GM13977 (cell line): ENCODE data around the gene SH3GL2.

Source experiments
- DNase-seq: peaks from one replicate; pipeline ENCODE4 v3.0.0; 2012; ENCODE audit warnings: low spot score
- CTCF ChIP-seq: IDR thresholded peaks from 2 replicates; pipeline ENCODE4 v1.5.1; 2012; ENCODE audit warnings: mild to moderate bottlenecking, control low read depth; ENCODE audit not compliant: insufficient read depth; ENCODE audit errors: extremely low read depth, missing control alignments
- in situ Hi-C: fragments of 300-500 bp; cut with MboI; formaldehyde crosslinking; loops from one replicate; pipeline ENCODE4 v1.12.0; 2022; ENCODE audit warnings: low sequenced_read_pairs, low pct_unique_long_range_greater_than_20kb, mixed read lengths, inconsistent platforms; ENCODE audit not compliant: unreplicated experiment

Gene SH3GL2

GRCh38 chr9:17614250-17614649 is 35.4 kb downstream of the SH3GL2 start:
- DNase-seq = no peak
- in situ Hi-C loops = no loop called here
- TF ChIP-seq CTCF = no peak

GRCh38 chr9:17614903-17615302 is 36.0 kb downstream of the SH3GL2 start:
- no peak for DNase-seq
- no peak for TF ChIP-seq CTCF
- in situ Hi-C loops = no loop called here

GRCh38 chr9:17622141-17622540 is 43.3 kb downstream of the SH3GL2 start:
- no peak for TF ChIP-seq CTCF
- in situ Hi-C loops = no loop called here
- no peak for DNase-seq

- TF ChIP-seq CTCF = no peak
- in situ Hi-C loops = no loop called here
- DNase-seq = no peak
Measured at GRCh38 chr9:17622749-17623148, 43.9 kb downstream of the SH3GL2 start.

- no peak for DNase-seq
- TF ChIP-seq CTCF = no peak
- in situ Hi-C loops = no loop called here
Measured at GRCh38 chr9:17623965-17624364, 45.1 kb downstream of the SH3GL2 start.

- in situ Hi-C loops = no loop called here
Measured at GRCh38 chr9:17624571-17624970, 45.7 kb downstream of the SH3GL2 start.

More at GRCh38 chr9:17624571-17624970, 45.7 kb downstream of the SH3GL2 start:
- DNase-seq = no peak
- TF ChIP-seq CTCF = no peak
